GM19240 (cell line): ENCODE results near the gene TOP3A.

Source experiments
- DNase-seq: peaks from one replicate; pipeline ENCODE4 v3.0.0; 2011; ENCODE audit warnings: low spot score; ENCODE audit not compliant: insufficient read length

Gene TOP3A

DNA sequence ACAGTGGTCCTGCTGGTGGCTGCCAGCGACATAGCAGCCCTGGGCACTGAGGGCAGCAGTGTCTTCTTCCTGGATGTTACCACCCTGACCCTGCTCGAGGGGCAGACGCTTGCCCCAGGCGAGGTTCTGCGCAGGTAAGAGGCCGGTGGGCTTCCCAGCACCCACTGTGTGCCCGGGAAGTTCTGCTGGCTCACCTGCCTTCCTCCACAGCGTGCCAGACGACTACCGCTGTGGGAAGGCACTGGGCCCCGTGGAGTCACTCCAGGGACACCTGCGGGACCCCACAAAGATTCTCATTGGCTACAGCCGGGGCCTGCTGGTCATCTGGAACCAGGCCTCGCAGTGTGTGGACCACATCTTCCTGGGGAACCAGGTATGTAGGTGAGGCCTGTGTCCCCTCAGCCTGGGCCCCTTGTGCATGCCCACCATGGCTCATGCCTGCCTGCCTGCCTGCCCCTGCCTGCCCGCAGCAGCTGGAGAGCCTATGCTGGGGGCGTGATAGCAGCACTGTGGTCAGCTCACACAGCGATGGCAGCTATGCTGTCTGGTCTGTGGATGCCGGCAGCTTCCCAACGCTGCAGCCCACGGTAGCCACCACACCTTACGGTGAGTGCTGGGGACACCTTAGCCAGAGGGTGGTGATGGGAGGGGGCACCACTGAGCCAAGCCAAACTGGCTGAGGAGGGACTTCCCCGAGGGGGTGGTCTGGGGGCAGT, 80.8 kb downstream of the TOP3A start:
- DNase-seq, result no peak

DNA sequence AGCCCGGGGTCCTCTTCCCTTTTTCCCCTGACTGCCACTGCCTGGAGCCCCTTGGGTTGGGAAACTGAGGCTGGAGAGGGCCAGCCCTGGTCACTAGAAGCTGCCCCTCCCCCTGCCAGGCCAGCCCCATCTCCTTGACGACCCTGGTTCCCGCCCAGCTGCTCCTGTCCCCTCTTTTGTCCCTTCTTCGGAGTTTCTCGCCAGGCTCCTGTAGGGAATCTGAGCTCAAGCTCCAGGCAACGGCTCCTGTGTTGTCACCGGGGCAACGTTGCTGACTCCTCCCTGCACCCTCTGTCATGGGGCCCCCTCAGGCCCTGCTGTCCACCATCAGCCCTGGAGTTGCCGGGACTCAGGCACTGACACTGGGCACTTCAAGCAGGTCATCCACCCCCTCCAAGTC, 83.6 kb downstream of the TOP3A start:
- no peak for DNase-seq

DNA sequence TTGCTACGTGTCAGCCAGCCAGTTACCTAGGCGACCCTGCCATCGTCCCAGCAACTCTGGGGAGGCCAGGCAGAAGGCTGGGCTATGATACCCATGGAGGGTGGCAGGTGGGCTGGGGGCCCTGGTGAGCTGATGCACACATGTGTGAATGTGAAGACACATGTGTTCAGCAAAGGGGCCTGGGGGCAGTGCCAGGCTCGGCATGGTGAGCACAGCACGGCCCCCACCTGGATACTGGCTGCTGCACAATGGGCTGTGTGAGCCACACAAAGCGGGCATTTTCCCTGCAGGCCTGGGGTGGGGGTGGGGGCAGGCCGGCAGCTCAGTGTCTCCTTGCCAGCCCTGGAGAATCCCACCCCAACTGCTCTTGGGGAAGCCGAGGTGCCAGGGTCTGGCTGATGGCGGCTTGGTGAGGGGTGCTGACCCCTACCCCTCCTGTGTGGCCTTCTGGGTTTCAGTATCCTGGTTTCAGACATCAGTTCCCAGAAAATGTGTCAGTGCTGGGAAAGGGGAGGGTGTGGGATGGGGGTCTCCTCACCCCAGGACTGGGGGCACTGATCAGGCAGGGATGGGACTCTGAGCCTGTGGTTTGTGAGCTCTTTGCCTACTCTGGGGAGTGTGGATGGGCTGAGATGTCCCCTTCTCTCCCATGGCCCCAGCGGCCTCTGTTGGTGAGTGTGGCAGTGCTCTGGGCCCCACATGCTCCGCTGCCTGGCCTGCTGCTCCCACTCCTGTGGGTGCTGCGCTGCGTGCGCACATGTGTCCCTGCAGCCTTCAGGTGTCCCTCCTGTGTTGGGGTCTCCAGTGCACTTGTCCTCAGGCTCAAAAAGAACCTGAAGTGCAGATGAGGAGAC, 84.3 kb downstream of the TOP3A start:
- DNase-seq, result no peak

GRCh38 chr17:18229771-18230170, 85.0 kb downstream of the TOP3A start:
- DNase-seq, result no peak

DNA sequence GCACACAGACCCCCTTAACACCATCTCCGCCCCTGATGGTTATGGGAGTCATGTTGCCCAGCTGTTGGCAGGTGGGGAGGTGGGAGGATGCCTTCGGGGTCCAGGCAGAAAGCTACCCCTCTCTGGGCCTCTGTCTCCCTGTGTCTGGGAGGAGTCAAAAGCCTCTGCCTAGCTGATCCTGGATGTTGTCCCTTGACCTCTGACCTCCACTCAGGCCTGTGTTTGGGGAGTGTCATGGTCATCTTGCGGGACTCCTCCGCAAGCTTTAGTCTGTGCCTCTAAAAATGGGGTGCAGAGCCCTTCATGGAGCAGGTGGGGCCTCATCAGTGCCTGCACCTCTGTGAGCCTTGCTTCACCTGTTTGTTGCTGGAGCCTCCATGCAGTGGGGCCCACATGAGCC, 85.5 kb downstream of the TOP3A start:
- no peak for DNase-seq

- DNase-seq, result no peak
These were observed 86.6 kb downstream of the TOP3A start for GRCh38 chr17:18228176-18228682.

DNA sequence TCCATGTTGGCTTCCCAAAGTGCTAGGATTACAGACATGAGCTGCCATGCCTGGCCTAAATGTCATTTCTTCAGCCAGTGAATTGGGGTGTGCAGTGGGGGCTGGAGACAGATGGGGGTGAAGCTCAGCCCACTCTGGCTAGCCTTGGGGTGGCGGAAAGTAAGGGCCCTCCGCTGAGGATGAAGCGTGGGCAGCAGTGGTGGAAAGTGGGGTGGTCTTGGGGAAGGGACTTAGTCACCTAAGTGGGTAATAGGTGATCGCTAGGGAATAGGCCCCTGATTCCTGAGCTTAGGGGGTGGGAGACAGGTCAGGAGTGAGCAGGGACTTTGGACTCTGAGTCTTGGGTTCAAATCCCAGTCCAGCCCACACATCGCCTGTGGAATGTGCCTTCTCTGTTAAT, 87.2 kb downstream of the TOP3A start:
- DNase-seq, result no peak

- no peak for DNase-seq
These were observed 88.4 kb downstream of the TOP3A start for GRCh38 chr17:18226284-18226945.

DNA sequence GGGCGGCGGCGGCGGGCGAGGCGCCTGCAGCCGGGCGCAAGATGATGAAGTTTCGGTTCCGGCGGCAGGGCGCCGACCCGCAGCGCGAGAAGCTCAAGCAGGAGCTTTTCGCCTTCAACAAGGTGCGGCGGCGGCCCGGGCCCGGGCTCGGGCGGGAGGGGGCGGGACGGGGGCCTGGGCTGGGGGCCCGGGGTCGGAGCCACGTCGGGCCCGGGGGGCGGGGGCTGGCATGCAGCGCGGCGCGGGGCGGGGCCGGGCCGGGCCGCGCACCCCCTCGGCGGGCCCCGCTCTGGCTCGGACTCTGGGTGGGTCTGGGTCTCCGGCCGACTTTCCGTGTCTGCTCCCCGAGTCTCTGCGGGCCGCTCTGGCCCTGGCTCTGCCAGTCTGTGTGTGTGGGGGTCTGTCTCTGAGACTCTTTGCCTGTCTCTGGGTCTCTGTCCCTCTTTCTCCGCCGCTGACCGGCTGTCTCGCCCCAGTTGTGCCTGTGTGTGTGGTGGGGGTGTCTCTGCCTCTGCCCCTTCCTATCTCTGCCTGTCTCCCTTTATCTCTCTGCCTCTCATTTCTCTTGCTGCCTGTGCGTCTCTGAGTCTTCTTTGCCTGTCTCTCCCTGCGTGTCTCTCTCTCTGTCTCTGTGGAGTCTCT, 89.0 kb downstream of the TOP3A start:
- DNase-seq, result peak; percentile 25

- DNase-seq, result peak; percentile 100
These were observed 89.6 kb downstream of the TOP3A start, which contains the start of gene LLGL1 for GRCh38 chr17:18225121-18225641. TSS of gene LLGL1 (plus strand) at chr17:18225635. CDS start at chr17:18225683, 48 bp downstream.

DNA sequence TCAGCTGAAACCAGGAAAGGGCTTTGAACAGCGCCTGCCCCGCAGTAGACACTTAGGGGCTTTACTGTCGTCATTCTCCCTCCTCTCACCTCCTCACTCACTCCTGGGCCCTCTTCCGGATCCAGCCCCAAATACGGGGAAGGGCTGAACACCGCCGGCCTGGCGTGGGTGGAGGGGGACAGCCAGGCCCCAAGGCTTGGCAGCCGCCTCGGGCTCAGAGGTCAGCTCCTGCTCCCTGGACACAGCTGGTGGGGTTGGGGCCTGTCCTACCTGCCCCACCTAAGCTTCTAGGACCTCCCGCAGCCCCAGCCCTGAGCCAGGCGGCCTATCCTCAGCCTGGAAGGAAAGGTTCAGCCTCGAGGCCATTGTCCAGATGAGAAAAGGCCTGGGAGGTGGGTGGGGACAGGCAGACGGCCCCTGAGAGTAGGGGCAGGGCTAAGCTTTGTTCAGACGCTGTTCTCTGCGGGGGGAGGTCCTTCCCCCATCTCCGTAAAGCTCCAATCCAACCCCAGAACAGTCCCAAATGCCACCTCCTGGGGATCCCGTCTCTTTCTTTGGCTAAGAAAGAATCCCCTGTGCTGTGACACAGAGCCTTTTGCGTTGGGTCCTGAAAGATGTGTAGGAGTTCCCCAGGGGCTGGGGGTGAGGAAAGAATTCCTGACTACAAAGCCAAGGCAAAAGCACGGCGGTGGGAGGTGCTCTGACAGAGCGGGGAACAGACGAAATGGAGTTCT, 90.2 kb downstream of the TOP3A start:
- no peak for DNase-seq

- no peak for DNase-seq
These were observed 90.8 kb downstream of the TOP3A start for GRCh38 chr17:18224053-18224386.
